SK-N-SH treated with all-trans-retinoic acid at 6 μM for 48 hours (cell line): ENCODE measurements around the gene PIAS1.

Experiments
- ARNTL ChIP-seq: fragments of 450-650 bp; formaldehyde crosslinking; IDR thresholded peaks from 2 replicates; pipeline ENCODE4 v1.5.0; 2020; ENCODE audit warnings: low read depth, mild to moderate bottlenecking, moderate library complexity, borderline replicate concordance
- ESRRG ChIP-seq: fragments of 250-450 bp; sonication (Bioruptor Pico); IDR thresholded peaks from 2 replicates; pipeline ENCODE4 v1.6.1; 2021; ENCODE audit warnings: mild to moderate bottlenecking
- GLIS3 ChIP-seq: fragments of 250-450 bp; sonication (Bioruptor Pico); IDR thresholded peaks from 2 replicates; pipeline ENCODE4 v1.5.0; 2020; ENCODE audit warnings: mild to moderate bottlenecking, moderate library complexity
- ISL1 ChIP-seq: fragments of 250-450 bp; sonication (Bioruptor Pico); IDR thresholded peaks from 2 replicates; pipeline ENCODE4 v2.1.2; 2022; ENCODE audit warnings: mild to moderate bottlenecking, moderate library complexity
- OSR1 ChIP-seq: fragments of 250-450 bp; sonication (Bioruptor Pico); IDR thresholded peaks from 2 replicates; pipeline ENCODE4 v1.8.0; 2022; ENCODE audit warnings: moderate library complexity, mild to moderate bottlenecking, inconsistent platforms
- PPARA ChIP-seq: fragments of 250-450 bp; sonication (Bioruptor Pico); IDR thresholded peaks from 2 replicates; pipeline ENCODE4 v1.5.0; 2020; ENCODE audit warnings: mild to moderate bottlenecking, borderline replicate concordance
- SNAI2 ChIP-seq: fragments of 250-450 bp; sonication (Bioruptor Pico); IDR thresholded peaks from 2 replicates; pipeline ENCODE4 v1.5.0; 2020; ENCODE audit warnings: mild to moderate bottlenecking, moderate library complexity
- TOX ChIP-seq: fragments of 250-450 bp; sonication (Bioruptor Pico); IDR thresholded peaks from 2 replicates; pipeline ENCODE4 v1.8.0; 2021; ENCODE audit warnings: mild to moderate bottlenecking, moderate library complexity, borderline replicate concordance
- ZC3H10 ChIP-seq: fragments of 250-450 bp; sonication (Bioruptor Pico); IDR thresholded peaks from 2 replicates; pipeline ENCODE4 v1.5.1; 2021; ENCODE audit warnings: mild to moderate bottlenecking, moderate library complexity
- ZFP3 ChIP-seq: fragments of 250-450 bp; sonication (Bioruptor Pico); IDR thresholded peaks from 2 replicates; pipeline ENCODE4 v1.5.0; 2020; ENCODE audit warnings: mild to moderate bottlenecking, moderate library complexity
- ZFP30 ChIP-seq: fragments of 450-650 bp; formaldehyde crosslinking; IDR thresholded peaks from 2 replicates; pipeline ENCODE4 v1.5.0; 2022; ENCODE audit warnings: mild to moderate bottlenecking, moderate library complexity
- ZNF8 ChIP-seq: fragments of 450-650 bp; formaldehyde crosslinking; IDR thresholded peaks from 2 replicates; pipeline ENCODE4 v1.5.0; 2020; ENCODE audit warnings: mild to moderate bottlenecking, moderate library complexity
- TF ChIP-seq, protein P1 (sequence below): fragments of 250-450 bp; sonication (Bioruptor Pico); IDR thresholded peaks from 2 replicates; pipeline ENCODE4 v1.8.0; 2020; ENCODE audit warnings: mild to moderate bottlenecking, moderate library complexity, borderline replicate concordance

DNA sequence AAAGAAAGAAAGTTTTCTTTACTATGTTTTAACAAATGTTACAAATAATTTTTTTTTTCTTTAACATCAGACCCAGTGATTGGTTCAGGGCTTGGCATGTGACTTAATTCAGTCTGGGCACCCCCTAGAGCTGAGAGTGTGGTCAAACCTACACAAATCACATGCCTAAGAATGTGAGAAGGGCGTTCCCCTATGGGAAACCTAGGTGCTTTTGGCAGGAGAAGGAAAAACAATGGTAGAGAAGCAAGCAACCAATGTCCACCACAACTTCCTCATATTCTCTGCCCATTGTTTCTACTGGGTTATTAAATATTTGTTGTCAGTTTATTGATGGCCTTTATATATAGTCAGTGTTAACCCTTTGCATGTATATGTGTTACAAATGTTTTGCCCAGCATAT is 21.4 kb upstream of the PIAS1 start:
- TF ChIP-seq ZFP3 (CRISPR knock-in tag) (no peak), ZC3H10 (CRISPR knock-in tag) (no peak), ZNF8 (CRISPR knock-in tag) (no peak), ARNTL (CRISPR knock-in tag) (no peak), TOX (CRISPR knock-in tag) (no peak), GLIS3 (CRISPR knock-in tag) (no peak), ZFP30 (no peak), ESRRG (no peak), SNAI2 (no peak), ISL1 (CRISPR knock-in tag) (no peak), PPARA (CRISPR knock-in tag) (no peak), OSR1 (CRISPR knock-in tag) (no peak)
- TF ChIP-seq, protein P1, sequence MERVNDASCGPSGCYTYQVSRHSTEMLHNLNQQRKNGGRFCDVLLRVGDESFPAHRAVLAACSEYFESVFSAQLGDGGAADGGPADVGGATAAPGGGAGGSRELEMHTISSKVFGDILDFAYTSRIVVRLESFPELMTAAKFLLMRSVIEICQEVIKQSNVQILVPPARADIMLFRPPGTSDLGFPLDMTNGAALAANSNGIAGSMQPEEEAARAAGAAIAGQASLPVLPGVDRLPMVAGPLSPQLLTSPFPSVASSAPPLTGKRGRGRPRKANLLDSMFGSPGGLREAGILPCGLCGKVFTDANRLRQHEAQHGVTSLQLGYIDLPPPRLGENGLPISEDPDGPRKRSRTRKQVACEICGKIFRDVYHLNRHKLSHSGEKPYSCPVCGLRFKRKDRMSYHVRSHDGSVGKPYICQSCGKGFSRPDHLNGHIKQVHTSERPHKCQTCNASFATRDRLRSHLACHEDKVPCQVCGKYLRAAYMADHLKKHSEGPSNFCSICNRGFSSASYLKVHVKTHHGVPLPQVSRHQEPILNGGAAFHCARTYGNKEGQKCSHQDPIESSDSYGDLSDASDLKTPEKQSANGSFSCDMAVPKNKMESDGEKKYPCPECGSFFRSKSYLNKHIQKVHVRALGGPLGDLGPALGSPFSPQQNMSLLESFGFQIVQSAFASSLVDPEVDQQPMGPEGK (CRISPR knock-in tag), result no peak
